ENCODE measurements around the gene ARID1B. TPM values are rescaled to one million over a fixed set of nuclear protein-coding genes. Genes with fewer than 3 reads are reported as not detected.
A peak's percentile ranks its signal among the peaks of the same experiment; 100 is the strongest.

Gene ARID1B
- total and polyA plus RNA-seq, 9 donors = 44.2 to 72.5 (median 63.5) TPM

DNA sequence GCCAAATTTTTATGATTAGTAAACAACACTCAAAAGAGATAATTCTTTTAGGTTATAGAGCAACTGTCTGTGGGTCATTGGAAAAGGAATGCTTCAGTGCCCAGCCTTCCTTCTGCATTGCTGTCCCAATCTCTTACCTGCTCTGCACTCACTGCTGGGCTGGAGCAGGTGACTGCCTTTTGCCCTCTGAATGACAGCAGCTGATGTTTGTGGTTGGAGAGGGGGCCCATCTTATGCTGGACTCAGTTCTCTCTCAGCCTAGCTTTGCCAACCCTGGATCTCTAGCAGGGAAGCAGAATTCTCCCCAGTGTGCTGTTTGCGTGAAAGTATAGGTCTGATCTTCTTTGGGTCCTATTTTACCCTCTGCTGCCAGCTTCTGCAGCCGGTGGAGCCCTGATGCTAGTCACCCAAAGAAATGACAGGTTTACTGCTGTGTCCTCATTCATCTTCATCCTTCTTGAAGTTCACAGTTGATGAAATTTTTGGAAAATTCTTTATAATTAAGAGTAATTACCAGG, 193.5 kb downstream of the ARID1B start:
- 86% methylated on average over 1 of the region's 2 CpGs for WGBS (ENCODE audit: insufficient coverage)
- Histone ChIP-seq H3K4me1 (ENCODE audit: control insufficient read depth, insufficient read depth, low read length) (peaks cover 10% of the 10 kb centered on the region), H3K9me3 (replicated peaks; ENCODE audit: control insufficient read depth, low read depth, low read length) (no peaks in the 10 kb centered on the region), H3K27me3 (ENCODE audit: control insufficient read depth, insufficient read depth, low read length) (no peaks in the 10 kb centered on the region), H3K4me3 (ENCODE audit: low read length) (no peak overlapping the region), H3K27ac (ENCODE audit: low read length) (no peak overlapping the region), H3K36me3 (ENCODE audit: control insufficient read depth, insufficient read depth, low read length) (no peaks in the 10 kb centered on the region)
- DNase-seq = no peak

DNA sequence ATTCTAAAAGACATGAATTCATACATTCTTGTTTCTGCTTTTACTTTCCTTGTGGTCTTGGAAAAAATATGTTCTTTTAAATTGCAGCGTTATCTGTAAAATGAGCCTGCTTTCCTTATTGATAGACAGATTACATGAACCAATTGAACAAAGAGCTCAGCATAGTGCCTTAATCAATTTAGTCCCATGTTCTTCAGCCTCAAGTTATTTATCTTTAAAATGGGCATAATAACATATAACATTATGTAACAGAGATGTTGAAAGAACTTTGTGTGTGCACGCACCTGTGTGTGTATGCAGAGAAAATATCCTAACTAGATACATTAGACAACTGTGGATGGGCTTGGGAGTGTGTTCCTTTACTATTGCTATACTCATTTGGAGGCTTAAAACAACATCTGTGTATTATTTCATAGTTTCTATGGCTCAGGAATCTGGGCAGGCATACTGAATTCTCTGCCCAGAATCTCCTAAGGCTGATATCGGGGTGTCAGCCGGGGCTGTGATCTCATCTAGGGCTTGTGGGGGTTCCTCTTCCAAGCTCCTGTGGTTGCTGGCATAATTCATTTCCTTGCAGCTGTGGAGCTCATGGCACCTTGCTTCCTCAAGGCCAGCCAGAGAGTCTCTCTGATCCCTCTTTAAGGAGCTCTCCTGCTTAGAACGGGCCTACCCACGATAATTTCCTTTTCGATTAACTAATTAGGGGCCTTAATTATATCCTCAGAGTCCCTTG, 194.1 kb downstream of the ARID1B start:
- H3K36me3 ChIP-seq (ENCODE audit: control insufficient read depth, insufficient read depth, low read length) = no peaks in the 10 kb centered on the region
- H3K9me3 ChIP-seq (replicated peaks; ENCODE audit: control insufficient read depth, low read depth, low read length) = no peaks in the 10 kb centered on the region
- H3K4me1 ChIP-seq (ENCODE audit: control insufficient read depth, insufficient read depth, low read length) = peaks cover 15% of the 10 kb centered on the region
- 0% methylated on average over 1 of the region's 7 CpGs for WGBS (ENCODE audit: insufficient coverage)
- H3K27me3 ChIP-seq (ENCODE audit: control insufficient read depth, insufficient read depth, low read length) = no peaks in the 10 kb centered on the region
- no peak overlapping the region for H3K27ac ChIP-seq (ENCODE audit: low read length)
- H3K4me3 ChIP-seq (ENCODE audit: low read length) = no peak overlapping the region
- DNase-seq = peak; percentile 39

GRCh38 chr6:156972145-156972544, 195.0 kb downstream of the ARID1B start:
- peaks cover 15% of the 10 kb centered on the region for H3K4me1 ChIP-seq (ENCODE audit: control insufficient read depth, insufficient read depth, low read length)
- no CpG with 5 or more reads among the region's 3 CpGs for WGBS (ENCODE audit: insufficient coverage)
- H3K36me3 ChIP-seq (ENCODE audit: control insufficient read depth, insufficient read depth, low read length) = no peaks in the 10 kb centered on the region
- no peak overlapping the region for H3K27ac ChIP-seq (ENCODE audit: low read length)
- no peak for DNase-seq
- H3K4me3 ChIP-seq (ENCODE audit: low read length) = no peak overlapping the region
- H3K9me3 ChIP-seq (replicated peaks; ENCODE audit: control insufficient read depth, low read depth, low read length) = no peaks in the 10 kb centered on the region
- H3K27me3 ChIP-seq (ENCODE audit: control insufficient read depth, insufficient read depth, low read length) = no peaks in the 10 kb centered on the region

DNA sequence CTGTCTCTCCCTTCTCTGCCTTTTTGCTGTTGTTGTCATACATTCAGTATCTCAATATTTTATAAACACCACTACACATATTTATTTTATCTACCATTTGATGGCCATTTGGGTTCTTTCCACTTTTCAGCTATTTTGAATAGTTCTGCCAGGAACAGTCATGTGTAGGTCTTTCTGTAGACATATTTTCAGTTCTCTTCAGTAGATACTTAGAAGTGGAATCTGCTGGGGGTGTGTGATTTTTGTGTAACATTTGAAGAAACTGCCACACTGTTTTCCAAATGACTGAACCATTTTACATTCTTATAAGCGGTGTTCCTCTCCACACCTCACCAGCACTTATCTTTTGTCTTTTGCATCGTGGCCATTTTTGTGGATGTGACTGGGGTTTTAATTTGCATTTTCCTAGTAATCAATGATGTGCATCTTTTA, 197.7 kb downstream of the ARID1B start:
- Histone ChIP-seq H3K36me3 (ENCODE audit: control insufficient read depth, insufficient read depth, low read length) (no peaks in the 10 kb centered on the region), H3K9me3 (replicated peaks; ENCODE audit: control insufficient read depth, low read depth, low read length) (no peaks in the 10 kb centered on the region), H3K4me1 (ENCODE audit: control insufficient read depth, insufficient read depth, low read length) (peaks cover 20% of the 10 kb centered on the region), H3K27me3 (ENCODE audit: control insufficient read depth, insufficient read depth, low read length) (no peaks in the 10 kb centered on the region), H3K4me3 (ENCODE audit: low read length) (no peak overlapping the region), H3K27ac (ENCODE audit: low read length) (no peak overlapping the region)
- no peak for DNase-seq
- no CpG with 5 or more reads among the region's 2 CpGs for WGBS (ENCODE audit: insufficient coverage)

DNA sequence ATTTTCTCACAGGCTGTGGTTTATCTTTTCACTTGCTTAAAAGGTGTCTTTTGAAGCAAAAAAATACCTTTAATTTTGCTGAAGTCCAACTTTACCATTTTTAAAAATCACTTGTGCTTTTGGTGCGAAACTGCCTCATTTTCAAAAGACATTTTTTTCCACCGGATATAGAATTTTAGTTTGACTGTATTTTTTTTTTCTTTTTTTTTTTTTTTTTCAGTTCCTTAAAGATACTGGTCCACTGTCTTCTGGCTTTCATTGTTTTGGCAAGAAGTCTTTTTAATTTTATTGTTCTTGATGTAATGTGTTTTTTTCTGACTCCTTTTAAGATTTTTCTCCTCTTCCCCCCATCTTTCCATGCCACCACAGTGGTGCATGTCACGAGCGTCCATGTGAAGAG, 198.2 kb downstream of the ARID1B start:
- no peak for DNase-seq
- no CpG with 5 or more reads among the region's 4 CpGs for WGBS (ENCODE audit: insufficient coverage)
- Histone ChIP-seq H3K27me3 (ENCODE audit: control insufficient read depth, insufficient read depth, low read length) (no peaks in the 10 kb centered on the region), H3K4me1 (ENCODE audit: control insufficient read depth, insufficient read depth, low read length) (peaks cover 20% of the 10 kb centered on the region), H3K36me3 (ENCODE audit: control insufficient read depth, insufficient read depth, low read length) (no peaks in the 10 kb centered on the region), H3K9me3 (replicated peaks; ENCODE audit: control insufficient read depth, low read depth, low read length) (no peaks in the 10 kb centered on the region), H3K27ac (ENCODE audit: low read length) (no peak overlapping the region), H3K4me3 (ENCODE audit: low read length) (no peak overlapping the region)

DNA sequence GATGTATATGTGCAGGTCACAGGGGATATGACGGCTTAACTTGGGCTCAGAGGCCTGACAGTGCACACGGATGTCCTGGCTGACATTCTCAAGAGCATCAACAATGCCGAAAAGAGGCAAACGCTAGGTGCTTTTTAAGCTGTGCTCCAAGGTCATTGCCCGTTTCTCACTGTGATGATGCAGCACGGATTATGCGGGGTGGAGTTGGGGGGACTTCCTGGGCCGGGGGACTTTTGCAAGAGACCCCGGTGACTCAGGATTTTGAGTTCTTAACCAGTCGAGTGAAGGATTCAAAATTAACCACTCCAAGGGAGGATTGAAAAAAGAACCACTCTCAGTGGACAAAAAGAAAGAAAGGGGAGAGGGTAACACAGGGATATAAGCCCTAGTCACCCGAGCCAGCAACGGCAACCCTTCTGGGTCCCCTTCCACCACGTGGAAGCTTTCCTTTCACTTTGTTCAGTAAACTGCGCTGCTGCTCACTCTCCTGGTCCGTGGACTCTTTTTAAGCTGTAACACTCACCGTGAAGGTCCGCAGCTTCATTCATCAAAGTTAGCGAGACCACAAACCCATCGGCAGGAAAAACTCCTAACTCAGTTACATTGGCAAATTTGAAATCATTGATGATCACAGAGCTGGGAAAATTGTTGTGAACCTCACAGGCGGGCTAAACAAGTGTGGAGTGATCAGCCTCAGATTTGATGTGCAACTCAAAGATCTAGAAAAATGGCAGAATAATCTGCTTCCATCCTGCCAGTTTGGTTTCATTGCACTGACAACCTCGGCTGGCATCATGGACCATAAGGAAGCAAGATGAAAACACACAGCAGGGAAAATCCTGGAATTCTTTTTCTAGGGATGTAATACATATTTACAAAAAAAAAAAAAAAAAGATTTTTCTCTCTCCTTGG, 199.3 kb downstream of the ARID1B start:
- no peaks in the 10 kb centered on the region for H3K9me3 ChIP-seq (replicated peaks; ENCODE audit: control insufficient read depth, low read depth, low read length)
- peak; percentile 79 for DNase-seq
- peaks cover 15% of the 10 kb centered on the region for H3K4me1 ChIP-seq (ENCODE audit: control insufficient read depth, insufficient read depth, low read length)
- peak overlapping the region; percentile 37 for H3K27ac ChIP-seq (ENCODE audit: low read length)
- H3K36me3 ChIP-seq (ENCODE audit: control insufficient read depth, insufficient read depth, low read length) = no peaks in the 10 kb centered on the region
- H3K27me3 ChIP-seq (ENCODE audit: control insufficient read depth, insufficient read depth, low read length) = no peaks in the 10 kb centered on the region
- H3K4me3 ChIP-seq (ENCODE audit: low read length) = peak overlapping the region; percentile 9
- WGBS (ENCODE audit: insufficient coverage) = 37% methylated on average over 11 of the region's 21 CpGs

- peak; percentile 52 for DNase-seq
- H3K27ac ChIP-seq (ENCODE audit: low read length) = peak overlapping the region; percentile 24
- H3K36me3 ChIP-seq (ENCODE audit: control insufficient read depth, insufficient read depth, low read length) = no peaks in the 10 kb centered on the region
- peaks cover 12% of the 10 kb centered on the region for H3K4me1 ChIP-seq (ENCODE audit: control insufficient read depth, insufficient read depth, low read length)
- H3K27me3 ChIP-seq (ENCODE audit: control insufficient read depth, insufficient read depth, low read length) = no peaks in the 10 kb centered on the region
- no peak overlapping the region for H3K4me3 ChIP-seq (ENCODE audit: low read length)
- no peaks in the 10 kb centered on the region for H3K9me3 ChIP-seq (replicated peaks; ENCODE audit: control insufficient read depth, low read depth, low read length)
- WGBS (ENCODE audit: insufficient coverage) = 40% methylated on average over 6 of the region's 8 CpGs
Observed at GRCh38 chr6:156977527-156978291, 200.5 kb downstream of the ARID1B start.

- Histone ChIP-seq H3K4me1 (ENCODE audit: control insufficient read depth, insufficient read depth, low read length) (peaks cover 12% of the 10 kb centered on the region), H3K27me3 (ENCODE audit: control insufficient read depth, insufficient read depth, low read length) (no peaks in the 10 kb centered on the region), H3K36me3 (ENCODE audit: control insufficient read depth, insufficient read depth, low read length) (no peaks in the 10 kb centered on the region), H3K4me3 (ENCODE audit: low read length) (no peak overlapping the region), H3K9me3 (replicated peaks; ENCODE audit: control insufficient read depth, low read depth, low read length) (no peaks in the 10 kb centered on the region), H3K27ac (ENCODE audit: low read length) (no peak overlapping the region)
- no peak for DNase-seq
- WGBS (ENCODE audit: insufficient coverage) = no CpG with 5 or more reads among the region's 2 CpGs
Observed at GRCh38 chr6:156978948-156979347, 201.8 kb downstream of the ARID1B start.

DNA sequence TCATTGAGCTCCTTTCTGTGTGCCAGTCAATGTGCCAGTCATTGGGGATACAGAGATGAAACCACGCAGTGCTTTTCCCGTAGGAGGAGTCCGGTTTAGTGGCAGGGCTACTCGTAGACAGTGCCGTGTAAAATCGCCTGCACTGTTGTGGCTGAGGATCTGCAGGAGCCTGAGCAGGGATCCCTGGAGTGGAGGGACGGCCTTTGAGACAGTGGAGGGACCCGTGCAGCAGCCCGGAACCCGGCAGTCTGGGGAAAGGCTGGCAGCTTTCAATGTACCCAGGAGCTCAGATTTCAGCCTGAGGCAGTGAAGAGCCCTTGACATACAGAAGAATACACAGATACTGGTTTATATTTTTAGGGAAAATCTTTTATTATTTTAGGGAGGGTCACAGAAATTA, 203.3 kb downstream of the ARID1B start:
- WGBS (ENCODE audit: insufficient coverage) = 67% methylated on average over 6 of the region's 10 CpGs
- no peak overlapping the region for H3K27ac ChIP-seq (ENCODE audit: low read length)
- DNase-seq = no peak

More for the DNA sequence above, 203.3 kb downstream of the ARID1B start:
- Histone ChIP-seq H3K27me3 (ENCODE audit: control insufficient read depth, insufficient read depth, low read length) (no peaks in the 10 kb centered on the region), H3K36me3 (ENCODE audit: control insufficient read depth, insufficient read depth, low read length) (no peaks in the 10 kb centered on the region), H3K9me3 (replicated peaks; ENCODE audit: control insufficient read depth, low read depth, low read length) (no peaks in the 10 kb centered on the region), H3K4me3 (ENCODE audit: low read length) (no peak overlapping the region), H3K4me1 (ENCODE audit: control insufficient read depth, insufficient read depth, low read length) (peaks cover 12% of the 10 kb centered on the region)
